Activated gamma-delta T cell treated with Interleukin-2 at 50 U/mL for 16 hours (primary cell): ENCODE measurements around the gene APOD.

Source experiments
- DNase-seq: peaks from one replicate; pipeline ENCODE4 v3.0.0-alpha.2; 2020

Gene APOD

DNA sequence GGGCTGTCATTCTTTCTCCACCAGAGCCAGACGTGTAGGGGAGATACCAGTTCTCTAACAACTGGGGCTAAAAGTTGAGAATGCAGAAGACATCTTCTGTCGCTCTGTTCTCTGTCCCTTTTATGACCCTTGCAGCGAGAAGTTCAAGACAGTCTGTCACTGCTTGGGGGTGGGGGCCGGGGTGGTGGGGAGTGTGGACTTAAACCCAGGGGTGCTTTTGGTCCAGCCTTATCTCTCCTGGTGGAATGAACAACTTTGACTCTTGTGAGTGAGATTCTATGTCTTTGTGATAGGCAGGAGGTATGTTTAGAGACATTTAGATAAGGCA, 767 bp upstream of the APOD start:
- no peak for DNase-seq

DNA sequence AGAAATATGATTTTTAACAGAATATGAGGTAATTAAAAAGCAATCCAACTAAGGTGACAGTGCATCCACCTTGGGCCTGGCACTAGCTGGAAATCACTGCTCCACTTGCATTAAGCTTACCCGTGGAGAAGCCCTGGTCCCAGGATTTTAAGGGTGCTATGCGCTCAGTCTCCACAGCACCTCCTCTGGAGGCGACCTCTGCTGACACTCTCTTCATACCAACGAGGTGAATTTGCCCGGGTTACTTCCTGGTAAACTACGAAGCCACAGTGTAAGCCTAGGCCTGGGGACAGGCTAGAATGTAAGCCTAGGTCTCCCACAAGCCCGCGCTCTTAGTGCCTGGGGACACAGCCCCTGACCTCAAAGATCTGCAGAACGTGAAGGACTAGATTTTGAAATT, 793 bp downstream of the APOD start:
- no peak for DNase-seq

DNA sequence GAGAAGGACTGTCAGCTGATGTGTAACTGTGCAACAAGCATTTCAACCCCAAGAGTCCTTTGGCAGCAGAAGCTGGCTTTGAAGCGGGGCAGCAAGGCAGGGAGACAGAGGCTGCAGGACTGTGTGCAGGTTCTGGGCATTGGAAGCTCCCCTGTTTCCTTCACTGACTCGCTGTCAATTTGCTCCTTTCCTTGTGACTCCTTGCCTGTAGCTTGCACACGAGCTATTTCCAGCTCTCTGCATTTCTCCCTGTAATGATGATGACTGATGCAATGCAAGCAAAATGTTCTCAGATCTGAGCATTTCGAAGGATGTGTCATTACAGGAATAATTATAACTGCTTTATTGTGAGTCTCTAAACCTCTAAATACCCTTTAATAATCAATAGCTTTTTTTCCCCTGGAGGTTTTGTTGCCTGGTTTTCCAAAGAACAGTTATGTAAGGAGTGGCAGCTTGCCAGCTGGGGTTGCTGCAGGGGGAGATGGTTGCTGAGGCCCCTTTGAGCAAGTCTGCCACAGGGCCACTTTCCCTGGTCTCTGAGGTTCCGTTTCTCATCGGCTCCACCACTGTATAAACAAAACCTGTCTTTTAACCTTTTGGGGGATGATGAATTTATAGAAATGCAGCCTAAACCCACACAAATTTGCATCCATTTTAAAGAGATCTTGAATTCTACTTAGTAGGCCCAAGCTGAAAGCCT, 2.8 kb downstream of the APOD start:
- DNase-seq, result no peak

DNA sequence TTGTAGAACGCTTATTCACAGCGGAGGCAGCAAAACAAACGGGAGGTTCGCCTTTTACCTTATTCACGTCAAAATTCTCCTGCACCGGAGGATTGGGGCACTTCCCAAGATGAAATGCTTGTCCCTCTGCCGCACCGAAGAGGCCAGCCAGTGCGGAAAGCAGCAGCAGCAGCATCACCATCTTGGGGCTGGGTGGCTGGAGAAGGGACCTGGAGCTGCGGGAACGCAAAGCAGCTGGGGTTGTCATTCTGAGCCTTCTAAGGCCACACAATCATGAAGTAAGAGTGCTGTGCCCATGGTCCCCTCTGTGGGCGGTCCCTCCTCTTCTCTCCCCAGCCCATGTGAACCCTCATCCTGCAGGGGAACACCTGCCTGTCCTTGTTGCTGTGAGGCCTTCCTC, 4.5 kb downstream of the APOD start:
- DNase-seq, result no peak

DNA sequence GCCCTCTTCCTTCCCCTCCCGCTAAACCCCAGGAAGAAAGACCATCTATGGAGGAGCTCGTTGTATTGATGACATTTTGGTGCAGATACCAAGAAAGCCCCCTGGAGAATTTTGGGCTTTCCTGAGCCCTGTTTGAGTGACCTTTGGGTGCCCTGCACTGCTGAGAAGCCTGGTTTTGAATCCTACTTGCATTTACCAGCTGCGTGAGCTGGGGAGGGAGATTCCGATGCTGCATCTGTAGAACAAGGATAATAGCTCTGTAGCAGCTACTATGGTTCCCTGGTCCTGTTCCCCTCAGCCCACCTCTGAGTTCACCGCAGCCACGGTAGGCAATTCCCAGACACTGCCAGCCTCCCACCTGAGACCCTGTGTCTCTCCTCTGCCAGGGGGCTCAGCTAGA, 5.2 kb downstream of the APOD start:
- no peak for DNase-seq

DNA sequence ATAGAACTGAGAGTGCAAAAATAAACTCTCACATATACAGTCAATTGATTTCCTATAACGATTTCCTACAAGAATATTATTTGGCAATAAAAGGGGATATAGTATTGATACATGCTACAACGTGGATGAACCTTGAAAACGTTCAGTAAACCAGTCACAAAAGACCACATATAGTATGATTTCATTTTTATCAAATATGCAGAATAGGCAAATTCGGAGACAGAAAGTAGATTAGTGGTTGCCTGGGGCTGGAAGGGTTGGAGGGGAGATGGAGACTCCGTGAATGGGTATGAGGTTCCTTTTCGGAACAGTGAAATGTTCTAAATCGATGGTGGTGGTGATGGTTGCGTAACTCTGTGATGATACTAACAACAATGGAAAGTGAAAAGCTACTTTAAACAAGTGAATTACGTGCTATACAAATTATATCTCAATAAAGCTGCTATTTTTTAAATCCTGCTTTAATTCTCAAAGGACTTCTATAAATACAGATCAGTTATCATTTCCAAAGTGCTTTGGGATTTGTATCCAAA, 6.0 kb downstream of the APOD start:
- no peak for DNase-seq

DNA sequence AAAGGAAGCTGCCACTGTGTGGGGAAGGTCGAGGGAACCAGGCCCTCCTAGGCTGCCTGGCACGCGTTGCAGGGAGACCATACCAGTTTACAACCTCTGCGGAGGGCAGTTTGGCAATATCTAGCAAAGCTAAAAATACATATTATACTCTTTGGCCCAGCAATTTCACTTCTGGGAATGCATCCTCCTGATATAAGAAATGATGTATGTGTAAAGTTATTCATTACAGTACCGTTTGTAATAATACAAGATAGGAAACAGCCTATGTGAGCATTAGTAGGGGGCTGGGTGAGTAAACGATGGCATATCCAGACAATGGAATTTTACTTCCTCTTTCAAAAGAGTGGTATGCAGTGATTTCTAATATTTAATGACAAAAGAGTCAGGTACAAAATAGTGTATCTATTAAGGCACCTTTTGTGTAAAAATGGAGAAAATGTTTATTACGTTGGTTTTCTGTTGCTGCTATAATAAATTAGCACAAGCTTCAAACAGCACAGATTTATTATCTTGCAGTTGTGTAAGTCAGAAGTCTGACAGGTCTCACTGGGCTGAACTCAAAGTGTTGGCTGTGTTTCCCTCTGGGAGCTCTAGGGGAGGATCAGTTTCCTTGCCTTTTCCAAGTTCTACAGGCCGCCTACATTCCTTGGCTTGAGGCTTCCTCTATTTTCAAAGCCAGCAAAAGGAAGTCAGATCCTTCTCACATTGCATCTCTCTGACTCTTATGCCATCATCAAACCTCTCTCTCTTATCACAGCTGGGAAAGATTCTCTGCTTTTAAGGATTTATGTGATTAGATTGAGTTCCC, 9.0 kb downstream of the APOD start:
- no peak for DNase-seq

DNA sequence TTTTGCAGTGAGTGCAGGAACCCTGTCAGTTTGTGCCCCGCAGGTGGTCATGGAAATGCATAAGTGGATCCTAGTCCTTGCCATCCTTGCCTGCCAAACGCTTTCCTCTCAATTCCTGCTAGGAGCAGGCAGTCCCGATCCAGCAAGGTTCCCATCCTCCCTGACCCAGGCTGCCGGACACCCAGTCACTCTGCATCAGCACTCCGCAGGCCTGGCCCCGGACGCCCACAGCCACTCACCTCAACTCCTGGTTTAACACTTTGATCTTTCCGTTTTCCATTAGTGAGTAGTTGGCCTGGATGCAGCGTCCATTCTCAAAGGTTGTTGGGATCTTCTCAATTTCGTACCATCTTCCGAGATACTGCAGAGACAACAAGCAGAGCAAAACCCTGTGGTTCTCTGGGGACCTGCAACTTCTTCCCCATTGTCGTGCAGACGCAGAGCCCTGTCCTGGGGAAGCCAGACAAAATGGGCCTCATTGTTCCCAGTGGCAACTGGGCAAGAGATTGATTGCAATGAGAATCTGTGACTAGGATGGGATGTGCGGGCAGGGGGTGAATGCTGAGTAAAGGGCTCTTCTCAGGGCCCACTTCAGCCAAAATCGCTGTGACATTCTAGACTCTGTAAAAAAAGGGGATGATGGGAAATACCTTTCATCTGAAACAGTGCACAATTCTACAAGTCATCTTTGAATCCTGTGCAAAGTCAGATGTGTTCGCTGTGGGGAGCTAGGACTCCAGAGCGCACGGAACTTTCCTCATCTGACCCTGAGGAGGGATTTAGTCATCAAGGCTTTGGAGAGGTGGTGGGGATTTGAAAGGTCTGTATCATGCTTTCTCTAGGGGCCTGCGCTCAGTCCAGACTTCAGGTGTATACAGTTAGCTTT, 9.9 kb downstream of the APOD start:
- DNase-seq, result no peak

DNA sequence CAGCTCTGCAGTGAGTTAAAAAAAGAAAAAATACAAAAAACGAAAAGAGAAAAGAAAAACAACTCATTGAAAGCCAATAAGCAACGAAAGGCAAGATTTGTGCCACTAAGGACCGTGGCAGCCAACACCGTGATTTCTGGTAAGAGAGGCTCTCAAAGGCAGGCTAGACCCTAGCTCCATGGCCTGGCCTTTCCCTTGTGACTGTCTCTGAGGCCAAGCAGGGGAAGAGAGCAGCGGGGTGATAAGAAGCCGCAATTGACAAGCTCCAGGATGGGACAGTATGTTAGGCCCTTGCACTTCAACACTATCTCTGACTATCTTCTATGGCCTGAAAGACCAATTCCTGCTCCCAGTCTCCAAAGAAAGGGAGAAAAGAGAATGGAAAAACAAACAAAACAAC, 12.4 kb downstream of the APOD start:
- DNase-seq, result no peak

DNA sequence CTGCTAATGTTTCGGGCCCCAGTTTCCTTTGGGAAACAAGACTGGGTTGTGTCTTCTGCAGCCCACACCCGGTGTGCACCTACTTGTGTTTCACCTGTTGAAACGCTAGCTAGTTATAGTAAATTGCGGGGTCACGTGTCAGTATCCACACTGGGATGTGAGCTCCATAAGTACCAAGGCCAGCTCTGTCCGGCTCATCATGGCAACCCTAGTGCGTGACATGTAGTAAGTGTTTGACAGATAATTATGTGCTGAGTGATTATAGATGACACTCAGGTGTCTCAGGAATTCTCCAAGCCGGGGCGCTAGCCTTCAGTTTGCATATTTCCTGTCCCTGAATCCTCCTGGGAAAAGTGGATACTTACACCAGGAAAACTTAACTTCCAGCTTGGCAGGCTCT, 12.8 kb downstream of the APOD start:
- DNase-seq, result no peak

DNA sequence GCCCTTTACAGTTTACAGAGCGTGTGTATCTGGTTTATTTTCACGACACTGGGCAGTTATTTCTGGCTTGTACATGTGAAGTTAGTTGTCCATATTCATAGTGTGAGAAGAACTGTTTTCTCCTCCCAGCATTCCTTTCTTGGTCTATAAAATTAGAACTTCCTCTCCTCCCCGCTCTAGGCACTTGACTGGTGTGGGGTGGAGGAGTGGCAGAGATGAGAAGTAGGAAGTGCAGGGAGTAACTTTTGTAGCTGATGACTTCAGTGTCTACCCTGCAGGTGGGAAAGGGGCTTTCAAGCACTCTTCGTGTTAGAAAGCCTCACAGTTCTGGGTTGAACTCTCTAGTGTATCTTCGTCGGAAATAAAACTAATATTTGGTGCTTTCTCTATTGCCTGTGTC, 13.4 kb downstream of the APOD start:
- DNase-seq, result no peak

DNA sequence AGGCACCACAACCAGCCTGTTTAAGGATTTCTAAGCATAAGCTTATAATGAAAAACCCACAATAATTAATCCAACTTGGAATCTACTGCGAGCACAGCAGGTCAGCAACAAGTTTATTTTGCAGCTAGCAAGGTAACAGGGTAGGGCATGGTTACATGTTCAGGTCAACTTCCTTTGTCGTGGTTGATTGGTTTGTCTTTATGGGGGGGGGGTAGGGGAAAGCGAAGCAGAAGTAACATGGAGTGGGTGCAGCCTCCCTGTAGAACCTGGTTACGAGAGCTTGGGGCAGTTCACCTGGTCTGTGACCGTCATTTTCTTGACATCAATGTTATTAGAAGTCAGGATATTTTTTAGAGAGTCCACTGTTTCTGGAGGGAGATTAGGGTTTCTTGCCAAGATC, 15.1 kb downstream of the APOD start:
- DNase-seq, result no peak

DNA sequence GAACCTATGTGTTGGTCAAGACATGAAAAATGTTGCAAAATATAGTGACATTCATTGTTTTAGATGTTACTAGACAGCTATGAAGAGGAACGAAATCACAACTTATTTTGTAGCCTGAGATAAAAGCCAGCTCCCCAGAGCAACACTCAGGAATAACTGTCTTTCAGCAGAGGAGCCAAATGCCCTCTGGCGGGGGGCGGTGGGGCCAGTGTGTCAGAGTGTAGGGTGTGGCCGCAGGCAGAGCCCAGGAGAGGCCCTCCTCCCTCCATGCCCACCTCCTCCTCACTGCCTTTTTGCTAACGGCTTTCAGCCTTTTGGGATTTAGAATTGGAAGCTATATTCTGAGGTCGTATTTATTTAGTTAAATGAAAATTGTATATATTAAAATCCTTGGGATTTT, 16.9 kb downstream of the APOD start:
- no peak for DNase-seq

DNA sequence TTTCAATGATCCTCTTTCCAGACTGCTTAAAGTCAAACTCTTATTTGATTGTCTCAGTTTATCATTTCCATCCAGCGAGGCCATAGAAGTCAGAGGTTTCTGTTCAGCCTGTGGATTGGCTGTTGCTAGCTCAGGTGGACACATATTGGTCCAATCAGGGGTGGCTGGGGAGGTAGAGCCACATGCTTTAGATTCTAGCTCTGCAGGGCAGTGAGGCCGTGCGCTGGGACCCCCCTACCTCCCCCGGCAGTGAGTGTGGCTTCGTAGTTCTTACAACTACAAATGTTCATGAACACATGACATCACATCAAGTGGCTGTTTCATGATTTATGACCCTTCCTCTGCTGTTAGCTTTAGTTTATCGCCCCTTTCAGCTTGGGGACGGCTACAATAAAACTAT, 18.0 kb downstream of the APOD start:
- no peak for DNase-seq

DNA sequence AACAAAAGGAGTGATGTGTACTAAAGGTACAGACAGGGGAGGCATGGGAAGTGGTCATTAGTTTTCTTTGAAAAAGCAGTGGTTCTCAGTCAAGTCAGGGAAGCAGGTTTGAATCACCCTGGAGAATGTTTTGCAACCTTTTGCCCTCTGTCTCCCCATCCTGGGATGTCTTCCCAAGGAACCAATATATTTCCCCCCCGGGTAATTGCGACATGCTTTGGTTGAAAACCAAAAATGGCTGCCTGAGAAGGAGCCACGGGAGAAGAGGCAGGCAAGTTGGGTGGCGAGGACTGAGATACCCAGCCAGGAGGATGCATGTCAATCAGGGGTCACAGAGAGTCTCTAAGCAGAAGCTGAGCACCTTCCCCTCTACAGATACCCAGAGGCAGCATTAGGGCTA, 20.4 kb downstream of the APOD start:
- no peak for DNase-seq

DNA sequence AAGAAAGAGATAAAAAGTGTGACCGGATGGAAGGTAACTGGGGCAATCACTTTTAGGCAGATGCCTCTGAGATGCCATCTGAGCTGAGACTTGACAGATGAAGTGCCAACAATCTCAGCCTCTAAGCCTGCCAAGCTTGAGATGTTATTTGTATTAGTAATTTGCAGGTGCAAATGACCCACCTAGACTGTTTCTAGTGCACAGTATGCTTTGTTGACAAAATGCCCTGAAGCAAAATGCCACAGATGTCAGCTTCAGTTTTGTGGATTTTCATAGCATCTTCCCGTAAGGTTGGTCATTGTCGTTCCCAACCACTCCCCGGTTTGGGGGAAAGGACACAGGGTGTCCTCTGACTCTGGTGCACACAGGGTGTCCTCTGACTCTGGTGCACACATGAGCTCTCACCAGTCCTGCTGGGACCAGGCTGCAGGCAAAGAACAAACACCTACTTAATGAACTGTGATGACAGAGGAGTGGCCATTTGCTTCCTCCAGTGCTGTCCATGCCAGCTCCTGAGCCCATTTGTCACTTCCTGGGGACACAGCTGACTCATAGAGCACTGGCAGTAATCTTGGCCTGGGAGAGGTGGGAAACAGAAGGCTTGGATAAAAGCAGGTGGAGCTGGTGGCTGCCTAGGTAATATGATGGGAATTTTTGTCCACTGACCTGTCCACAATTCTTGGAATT, 23.9 kb downstream of the APOD start:
- no peak for DNase-seq

DNA sequence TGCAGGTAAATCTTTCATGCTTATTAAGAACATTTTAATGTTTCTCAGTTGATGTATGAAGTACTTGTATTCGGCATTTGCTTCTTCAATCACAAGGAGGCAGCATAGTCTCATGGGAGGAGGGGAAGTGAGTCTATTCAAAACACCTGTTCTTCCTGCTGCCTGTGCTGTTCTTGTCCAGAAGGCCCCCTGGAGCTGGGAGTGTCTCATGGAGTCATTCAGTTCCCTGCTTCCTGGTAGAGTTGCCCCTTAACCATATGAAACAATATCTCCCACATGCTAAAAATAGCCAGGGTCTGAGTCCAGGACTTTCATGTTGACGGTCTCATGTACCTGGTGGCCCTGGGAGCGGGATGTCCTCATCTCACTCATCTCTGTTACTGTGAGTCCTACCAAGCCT, 25.1 kb downstream of the APOD start:
- peak; percentile 24 for DNase-seq

DNA sequence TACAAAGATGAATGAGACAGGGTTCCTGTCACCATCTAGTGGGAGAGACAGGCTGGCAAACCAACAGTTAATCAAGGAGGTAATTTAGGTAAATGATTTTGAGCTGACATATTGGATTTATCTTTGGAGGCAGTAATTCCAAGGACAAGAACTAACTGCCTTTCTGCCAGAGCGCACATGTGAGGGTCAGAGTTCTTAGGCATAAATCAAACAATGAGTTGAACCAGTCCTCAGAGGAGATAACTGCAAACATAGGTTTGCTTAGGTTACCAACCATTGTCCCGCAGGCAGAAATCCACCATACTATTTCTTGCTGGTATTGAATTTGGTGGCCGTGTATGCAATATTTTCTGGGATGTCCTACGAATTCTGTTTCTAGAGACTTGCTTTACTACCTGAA, 26.4 kb downstream of the APOD start:
- DNase-seq, result no peak

DNA sequence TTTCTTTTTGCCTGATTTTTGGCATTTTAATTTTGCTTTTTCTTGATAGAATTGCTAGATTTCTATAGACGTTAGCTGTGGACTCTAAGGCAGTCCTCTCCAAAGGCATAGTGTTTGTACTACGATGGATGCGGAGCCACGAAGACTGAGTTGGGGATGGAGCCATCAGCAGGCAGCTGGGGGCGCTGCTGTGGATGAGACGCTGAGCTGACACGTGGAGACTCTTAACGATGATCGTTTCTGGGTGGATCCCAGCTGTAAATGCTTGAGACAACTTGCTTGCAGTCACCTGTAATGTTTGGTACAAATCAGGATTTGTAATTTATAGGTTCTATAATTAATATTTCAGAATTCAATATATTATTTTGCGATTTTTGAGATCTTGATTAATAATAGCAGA, 27.4 kb downstream of the APOD start:
- no peak for DNase-seq

DNA sequence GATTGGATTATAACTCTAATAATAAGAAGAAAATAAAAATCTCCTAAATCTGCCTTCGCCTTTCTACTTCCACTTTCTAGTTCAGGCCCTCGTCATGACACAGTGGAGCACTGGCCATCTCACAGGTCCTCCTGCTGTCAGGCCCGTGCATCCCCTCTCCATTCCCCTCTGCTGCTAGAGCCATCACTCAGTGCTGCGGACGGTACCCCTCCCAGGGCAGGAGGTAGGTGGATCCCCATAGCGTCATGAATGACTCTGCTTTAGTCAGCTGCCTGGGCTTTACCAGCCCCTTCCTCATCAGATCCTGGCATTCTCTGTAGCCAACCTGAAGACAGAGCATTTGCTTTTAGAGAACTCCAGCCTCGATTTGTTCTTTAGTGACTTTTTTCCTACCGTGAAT, 28.6 kb downstream of the APOD start:
- no peak for DNase-seq

DNA sequence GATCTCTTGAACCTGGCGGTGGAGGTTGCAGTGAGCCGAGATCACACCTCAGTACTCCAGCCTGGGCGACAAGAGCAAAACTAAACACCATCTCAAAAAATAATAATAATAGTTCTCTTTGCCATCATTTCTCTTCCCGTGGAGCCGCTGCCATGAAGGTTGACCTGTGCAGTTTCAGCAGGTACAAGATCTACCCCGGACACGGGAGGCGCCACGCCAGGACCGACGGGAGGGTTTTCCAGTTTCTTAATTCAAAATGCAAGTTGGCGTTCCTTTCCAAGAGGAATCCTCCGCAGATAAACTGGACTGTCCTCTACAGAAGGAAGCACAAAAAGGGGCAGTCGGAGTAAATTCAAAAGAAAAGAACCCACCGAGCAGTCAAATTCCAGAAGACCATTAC, 29.3 kb downstream of the APOD start:
- no peak for DNase-seq

DNA sequence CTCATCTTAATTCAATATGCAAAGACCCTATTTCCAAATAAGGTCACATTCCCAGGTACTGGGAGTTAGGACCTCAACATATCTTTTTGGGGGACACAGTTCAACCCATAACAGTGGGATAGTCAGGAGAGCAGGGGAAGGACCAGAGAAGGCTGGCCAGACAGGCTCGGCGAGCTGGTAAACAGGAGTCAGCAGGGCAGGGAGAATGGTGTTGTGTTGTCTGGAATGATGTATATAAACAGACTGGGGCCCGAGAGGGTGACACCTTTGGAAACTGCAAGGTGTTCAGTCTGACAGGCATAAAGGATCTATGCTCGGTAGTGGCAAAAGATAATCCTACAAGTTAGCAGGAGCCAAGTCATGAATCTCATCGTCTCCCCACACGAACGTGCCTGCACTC, 30.5 kb downstream of the APOD start:
- no peak for DNase-seq

DNA sequence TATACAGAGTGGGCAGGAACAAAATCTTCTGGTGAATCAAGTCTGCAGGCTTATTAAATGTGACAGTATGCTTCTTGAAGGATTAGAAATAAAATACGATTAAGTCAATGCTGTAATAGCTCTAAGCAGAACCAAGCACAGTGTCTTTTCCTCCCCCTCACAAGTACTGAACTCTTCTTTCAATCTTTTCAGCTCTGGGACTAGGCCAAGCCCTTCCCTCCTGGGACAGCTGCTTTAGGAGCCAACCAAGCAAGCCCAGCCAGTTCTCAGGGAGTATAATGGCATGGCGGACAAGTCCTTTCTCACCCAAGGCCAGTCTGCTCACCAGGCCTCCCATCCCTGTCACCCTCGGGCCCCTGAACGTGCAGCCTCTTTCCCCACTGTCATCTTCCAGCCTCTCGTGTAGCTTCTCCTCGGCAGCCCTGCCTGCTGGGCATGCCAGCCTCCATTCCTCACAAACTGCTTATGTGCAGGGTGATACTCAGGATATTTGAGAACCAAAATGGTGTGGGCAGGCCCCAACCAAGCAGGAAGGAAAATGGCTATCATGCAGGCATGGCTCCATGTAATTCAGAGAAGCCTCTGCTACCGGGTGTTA, 32.3 kb downstream of the APOD start:
- DNase-seq, result no peak
